Nephron (organoid): ENCODE data around the gene PPP1R12A.

Experiments used
- H3K27ac Mint-ChIP-seq, 3 experiments: 2 replicates each; pipeline ENCODE4 v1.8.0; 2020; ENCODE audit warnings: mixed read lengths in 3 of 3, mild to moderate bottlenecking in 2 of 3, moderate library complexity in 1 of 3
- H3K27me3 Mint-ChIP-seq: 2 replicates; pipeline ENCODE4 v1.8.0; 2021; ENCODE audit warnings: low read depth, mild to moderate bottlenecking, moderate library complexity, mixed read lengths
- H3K36me3 Mint-ChIP-seq: 2 replicates; pipeline ENCODE4 v1.8.0; 2020; ENCODE audit warnings: low read depth, mixed read lengths
- H3K4me1 Mint-ChIP-seq: 2 replicates; pipeline ENCODE4 v1.8.0; 2020; ENCODE audit warnings: mixed read lengths
- H3K4me3 Mint-ChIP-seq, 3 experiments: 2 replicates each; pipeline ENCODE4 v1.8.0; 2020; ENCODE audit warnings: mild to moderate bottlenecking in 3 of 3, mixed read lengths in 3 of 3, moderate library complexity in 2 of 3
- H3K9me3 Mint-ChIP-seq: 2 replicates; pipeline ENCODE4 v1.8.0; 2020; ENCODE audit warnings: mixed read lengths
- CTCF ChIP-seq, 3 experiments: fragments of 200-600 bp; sonication (generic); IDR thresholded peaks; one replicate each; pipeline ENCODE4 v1.5.0; 2021; ENCODE audit warnings: antibody characterized with exemption in 3 of 3; ENCODE audit not compliant: unreplicated experiment in 3 of 3

PPP1R12A gene

DNA sequence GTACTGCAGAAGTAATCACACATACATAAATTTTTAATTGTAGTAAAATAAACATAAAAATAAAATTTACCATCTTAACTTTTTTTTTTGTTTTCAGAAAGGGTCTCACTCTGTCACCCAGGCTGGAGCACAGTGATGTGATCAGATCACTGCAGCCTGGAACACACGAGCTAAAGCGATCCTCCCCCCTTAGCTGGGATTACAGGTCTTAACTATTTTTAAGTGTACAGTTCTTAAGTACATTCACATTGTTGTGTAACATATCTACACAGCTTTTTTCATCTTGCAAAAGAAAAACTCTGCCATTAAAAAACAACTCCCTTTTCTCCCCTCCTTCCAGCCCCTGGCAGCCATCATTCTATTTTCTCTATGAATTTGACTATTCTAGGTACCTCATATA, 92.3 kb downstream of the PPP1R12A start:
- no peak for TF ChIP-seq CTCF (IDR thresholded peaks at IDR 0.05; ENCODE audit: unreplicated experiment in 3 of 3)
- H3K27me3 Mint-ChIP-seq = no peaks in the 10 kb centered on the region
- H3K4me1 Mint-ChIP-seq = peaks cover 3% of the 10 kb centered on the region
- H3K27ac Mint-ChIP-seq = no peak overlapping the region
- H3K4me3 Mint-ChIP-seq = no peak overlapping the region
- H3K36me3 Mint-ChIP-seq = peaks cover 75% of the 10 kb centered on the region
- H3K9me3 Mint-ChIP-seq = peaks cover 25% of the 10 kb centered on the region

- no peak overlapping the region for H3K4me3 Mint-ChIP-seq
- H3K4me1 Mint-ChIP-seq = no peaks in the 10 kb centered on the region
- H3K27ac Mint-ChIP-seq = no peak overlapping the region
- peaks cover 26% of the 10 kb centered on the region for H3K9me3 Mint-ChIP-seq
- TF ChIP-seq CTCF (IDR thresholded peaks at IDR 0.05; ENCODE audit: unreplicated experiment in 3 of 3) = no peak
- H3K36me3 Mint-ChIP-seq = peaks cover 75% of the 10 kb centered on the region
- no peaks in the 10 kb centered on the region for H3K27me3 Mint-ChIP-seq
Measured at GRCh38 chr12:79841878-79842265, 93.0 kb downstream of the PPP1R12A start.

- H3K27ac Mint-ChIP-seq = no peak overlapping the region
- no peaks in the 10 kb centered on the region for H3K27me3 Mint-ChIP-seq
- H3K4me1 Mint-ChIP-seq = no peaks in the 10 kb centered on the region
- no peak for TF ChIP-seq CTCF (IDR thresholded peaks at IDR 0.05; ENCODE audit: unreplicated experiment in 3 of 3)
- H3K9me3 Mint-ChIP-seq = peaks cover 26% of the 10 kb centered on the region
- H3K36me3 Mint-ChIP-seq = peaks cover 71% of the 10 kb centered on the region
- H3K4me3 Mint-ChIP-seq = no peak overlapping the region
Measured at GRCh38 chr12:79841248-79841877, 93.5 kb downstream of the PPP1R12A start.

DNA sequence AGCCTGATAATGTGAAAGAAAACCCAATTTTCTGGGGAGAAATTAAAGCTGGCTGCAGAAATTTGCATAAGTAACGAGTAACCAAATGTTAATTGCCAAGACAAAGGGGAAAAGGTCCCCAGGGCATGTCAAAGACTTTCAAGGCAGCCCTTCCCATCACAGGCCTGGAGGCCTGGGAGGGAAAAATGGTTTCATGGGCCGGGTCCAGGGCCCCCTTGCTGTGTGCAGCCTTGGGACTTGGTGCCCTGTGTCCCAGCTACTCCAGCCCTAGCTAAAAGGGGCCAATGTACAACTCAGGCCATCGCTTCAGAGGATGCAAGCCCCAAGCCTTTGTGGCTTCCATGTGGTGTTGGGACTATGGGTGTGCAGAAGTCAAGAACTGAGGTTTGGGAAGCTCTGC, 96.5 kb downstream of the PPP1R12A start:
- H3K9me3 Mint-ChIP-seq = peaks cover 26% of the 10 kb centered on the region
- peaks cover 75% of the 10 kb centered on the region for H3K36me3 Mint-ChIP-seq
- TF ChIP-seq CTCF (IDR thresholded peaks at IDR 0.05; ENCODE audit: unreplicated experiment in 3 of 3) = no peak
- H3K27ac Mint-ChIP-seq = no peak overlapping the region
- no peaks in the 10 kb centered on the region for H3K4me1 Mint-ChIP-seq
- H3K27me3 Mint-ChIP-seq = no peaks in the 10 kb centered on the region
- H3K4me3 Mint-ChIP-seq = no peak overlapping the region

DNA sequence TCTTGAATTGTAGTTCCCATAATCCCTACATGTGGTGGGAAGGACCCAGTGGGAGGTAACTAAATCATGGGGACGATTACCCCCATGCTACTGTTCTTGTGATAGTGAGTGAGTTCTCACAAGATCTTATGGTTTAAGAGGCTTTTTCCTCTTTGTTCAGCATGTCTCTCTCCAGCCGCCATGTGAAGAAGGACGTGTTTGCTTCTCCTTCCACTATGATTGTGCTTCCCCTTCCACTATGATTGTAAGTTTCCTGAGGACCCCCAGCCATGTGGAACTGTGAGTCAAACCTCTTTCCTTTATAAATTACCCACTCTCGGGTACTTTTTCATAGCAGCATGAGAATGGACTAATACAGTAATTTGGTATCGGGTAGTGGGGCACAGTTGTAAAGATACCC, 97.3 kb downstream of the PPP1R12A start:
- H3K9me3 Mint-ChIP-seq = peaks cover 26% of the 10 kb centered on the region
- H3K36me3 Mint-ChIP-seq = peaks cover 74% of the 10 kb centered on the region
- H3K4me3 Mint-ChIP-seq = no peak overlapping the region
- no peak for TF ChIP-seq CTCF (IDR thresholded peaks at IDR 0.05; ENCODE audit: unreplicated experiment in 3 of 3)
- no peaks in the 10 kb centered on the region for H3K4me1 Mint-ChIP-seq
- H3K27me3 Mint-ChIP-seq = no peaks in the 10 kb centered on the region
- H3K27ac Mint-ChIP-seq = no peak overlapping the region

DNA sequence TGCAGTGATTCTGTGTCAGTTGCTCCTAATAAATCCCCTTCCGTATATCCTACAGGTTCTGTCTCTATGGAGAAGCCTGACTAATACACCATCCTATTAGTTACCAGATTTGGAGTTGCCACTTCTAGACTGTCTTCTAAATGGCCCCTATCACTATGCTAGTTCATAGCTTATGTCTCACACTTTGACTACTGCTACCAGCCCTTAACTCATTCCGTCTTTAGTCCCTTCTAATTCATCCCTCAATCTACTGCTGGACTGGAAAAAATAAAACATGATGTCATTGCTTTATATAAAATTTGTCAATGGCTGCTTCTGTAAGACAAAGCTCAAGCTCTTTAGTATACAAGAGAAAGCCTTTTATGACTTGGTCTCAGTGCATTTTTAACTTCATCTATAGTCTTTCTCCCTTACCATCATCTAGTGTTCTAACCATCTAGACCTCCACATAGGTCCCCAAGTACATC, 99.5 kb downstream of the PPP1R12A start:
- H3K4me1 Mint-ChIP-seq = no peaks in the 10 kb centered on the region
- H3K36me3 Mint-ChIP-seq = peaks cover 65% of the 10 kb centered on the region
- H3K27me3 Mint-ChIP-seq = no peaks in the 10 kb centered on the region
- TF ChIP-seq CTCF (IDR thresholded peaks at IDR 0.05; ENCODE audit: unreplicated experiment in 3 of 3) = no peak
- H3K9me3 Mint-ChIP-seq = peaks cover 20% of the 10 kb centered on the region
- peak overlapping the region in 1 of 3 experiments; percentile 3 for H3K27ac Mint-ChIP-seq
- H3K4me3 Mint-ChIP-seq = no peak overlapping the region
